Small intestine (tissue), 7 donors: ENCODE results near the gene ODR4. TPM values are rescaled to one million over a fixed set of nuclear protein-coding genes. Genes with fewer than 3 reads are reported as not detected.
"Not testable (repeated sequence)": the region's sequence is repeated elsewhere in the genome, so short reads cannot be mapped to it uniquely, and the experiment has no call there.

ENCODE experiments used
- DNase-seq, 2 donors: peaks; one replicate each; pipeline versions ENCODE4 v3.0.0 to v3.0.0-alpha.2; 2013
- FAIRE-seq: peaks from 2 replicates; lab custom pipeline; 2012; peaks lifted over from hg19 to GRCh38; lab: Jason Lieb, UNC
- H3K27ac ChIP-seq, 3 donors: one replicate each; pipeline ENCODE4 v1.5.1; 2013; ENCODE audit warnings: low read length in 2 of 3, mild to moderate bottlenecking in 2 of 3, control low read depth in 1 of 3, inconsistent platforms in 1 of 3, low read depth in 1 of 3, moderate library complexity in 1 of 3
- H3K27me3 ChIP-seq, 3 donors: one replicate each; pipeline ENCODE4 v1.6.1; 2013; ENCODE audit warnings: low read length in 3 of 3, inconsistent platforms in 1 of 3; ENCODE audit not compliant: control insufficient read depth in 3 of 3, insufficient read depth in 3 of 3
- H3K36me3 ChIP-seq, 3 donors: one replicate each; pipeline ENCODE4 v1.6.1; 2013; ENCODE audit warnings: low read length in 3 of 3, inconsistent platforms in 1 of 3, low read depth in 1 of 3, mild to moderate bottlenecking in 1 of 3, moderate library complexity in 1 of 3; ENCODE audit not compliant: control insufficient read depth in 3 of 3, insufficient read depth in 2 of 3
- H3K4me1 ChIP-seq, 3 donors: one replicate each; pipeline ENCODE4 v1.6.1; 2013; ENCODE audit warnings: low read length in 2 of 3, inconsistent platforms in 1 of 3, low read depth in 1 of 3, mild to moderate bottlenecking in 1 of 3, moderate library complexity in 1 of 3; ENCODE audit not compliant: control insufficient read depth in 3 of 3, insufficient read depth in 2 of 3
- H3K4me3 ChIP-seq, 3 donors: one replicate each; pipeline ENCODE4 v1.5.1; 2013; ENCODE audit warnings: low read length in 3 of 3, control low read depth in 1 of 3, inconsistent platforms in 1 of 3, low read depth in 1 of 3, mild to moderate bottlenecking in 1 of 3, moderate library complexity in 1 of 3
- H3K9me3 ChIP-seq, 2 donors: one replicate each; pipeline ENCODE4 v1.6.1; 2013; ENCODE audit warnings: low read depth in 1 of 2, low read length in 1 of 2; ENCODE audit not compliant: control insufficient read depth in 2 of 2, insufficient read depth in 1 of 2
- WGBS, 3 donors: extraction: QIAGEN DNeasy Blood & Tissue Kit; methylation state at CpG; one replicate each; pipeline ENCODE4 v1.1.7; 2013; 5-methylcytosine and 5-hydroxymethylcytosine counted together
- polyA plus RNA-seq, 4 donors: library from polyadenylated mRNA; stranded (reverse) in 3 of 4; unstranded in 1 of 4; fragments of 200-250 nt in 3 of 4; fragments of 120-200 nt in 1 of 4; gene quantifications; one replicate each; pipeline versions ENCODE4 v1.2.1 to v1.2.3, GENCODE V29; 2013
- donor health status: healthy with polysubstance abuse.
- donor health status: control.
- donor health status: control.
- donor health status: Bipolar disorder and iron deficiency.
- donor health status: healthy.

ODR4 gene
- polyA plus RNA-seq, 4 donors, result 6.5 to 25.3 (median 12.0) TPM

DNA sequence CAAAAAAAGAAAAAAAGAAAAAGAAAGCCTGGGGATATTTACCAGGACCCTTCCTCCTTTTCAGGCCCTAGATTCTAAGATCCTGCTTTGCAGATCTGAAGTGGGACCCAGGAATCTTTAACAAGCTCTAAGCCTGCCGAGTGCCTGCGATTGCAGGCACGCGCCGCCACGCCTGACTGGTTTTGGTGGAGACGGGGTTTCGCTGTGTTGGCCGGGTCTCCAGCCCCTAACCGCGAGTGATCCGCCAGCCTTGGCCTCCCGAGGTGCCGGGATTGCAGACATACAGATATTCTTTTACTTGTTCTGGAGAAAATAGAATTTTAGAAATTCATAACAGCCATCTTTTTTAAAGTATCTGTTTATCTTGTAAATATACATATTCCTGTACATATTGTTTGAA is 83.5 kb downstream of the ODR4 start:
- not testable (repeated sequence) for H3K27me3 ChIP-seq, FAIRE-seq

DNA sequence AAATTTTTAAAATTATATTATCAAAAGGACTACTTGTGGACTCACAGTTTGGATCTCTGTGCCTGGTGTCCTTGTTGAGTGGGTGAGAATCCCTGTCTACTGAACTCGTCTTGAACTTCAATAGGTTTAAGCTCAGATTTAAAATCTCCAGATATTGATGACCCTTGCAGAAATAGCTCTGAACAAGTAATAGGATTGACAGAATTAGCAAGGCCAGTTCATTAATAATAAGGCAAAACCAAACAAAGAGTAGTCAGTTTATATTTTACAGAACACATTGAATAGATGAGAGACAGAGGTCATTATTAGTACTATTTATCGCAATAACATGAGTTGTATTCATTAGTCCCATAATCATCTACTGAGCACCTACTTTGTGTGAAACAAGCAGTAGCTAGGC is 85.4 kb downstream of the ODR4 start, which contains the start of gene PDC:
Gene PDC, minus strand, starts transcription at position 101 of the 400 bp plus-strand sequence. CDS start 11,655 bp downstream, outside the sequence.
- no peaks in the 10 kb centered on the region for H3K9me3 ChIP-seq
- 82 to 92% (median 87%) methylated on average over 2 of the region's 2 CpGs for WGBS, 3 donors
- no peaks in the 10 kb centered on the region for H3K36me3 ChIP-seq
- DNase-seq, result no peak
- H3K4me3 ChIP-seq, result no peak within 1 kb of the TSS
- no peak for FAIRE-seq
- no peaks in the 10 kb centered on the region for H3K4me1 ChIP-seq
- H3K27me3 ChIP-seq, result no peaks in the 10 kb centered on the region
- H3K27ac ChIP-seq, result no peak within 1 kb of the TSS

More for the DNA sequence above, 83.5 kb downstream of the ODR4 start:
- not testable (repeated sequence) for H3K9me3 ChIP-seq, H3K4me1 ChIP-seq, H3K36me3 ChIP-seq, H3K4me3 ChIP-seq, DNase-seq, H3K27ac ChIP-seq
- whole genome bisulfite sequencing, 3 donors, result 95 to 97% (median 96%) methylated on average over 14 of the region's 14 CpGs

DNA sequence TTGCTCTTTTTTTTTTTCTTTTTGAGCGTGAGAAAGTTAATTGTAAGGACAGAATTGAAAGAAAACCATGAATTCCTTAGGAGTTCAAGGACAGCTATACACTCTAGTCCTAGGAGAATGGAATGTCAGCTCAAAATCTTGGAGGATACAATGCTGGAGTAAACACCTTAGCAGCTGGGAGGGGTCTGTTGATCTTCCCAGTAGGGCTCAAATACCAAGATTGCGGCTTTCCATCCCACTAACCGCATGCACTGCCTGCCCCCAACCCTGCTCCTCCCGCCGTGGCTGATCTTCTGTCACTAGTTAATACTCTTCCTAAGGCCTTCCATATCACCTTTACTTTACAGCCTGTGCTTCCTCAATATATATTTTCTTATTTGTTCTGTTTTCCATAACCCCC is 87.9 kb downstream of the ODR4 start:
- no peak for FAIRE-seq

DNA sequence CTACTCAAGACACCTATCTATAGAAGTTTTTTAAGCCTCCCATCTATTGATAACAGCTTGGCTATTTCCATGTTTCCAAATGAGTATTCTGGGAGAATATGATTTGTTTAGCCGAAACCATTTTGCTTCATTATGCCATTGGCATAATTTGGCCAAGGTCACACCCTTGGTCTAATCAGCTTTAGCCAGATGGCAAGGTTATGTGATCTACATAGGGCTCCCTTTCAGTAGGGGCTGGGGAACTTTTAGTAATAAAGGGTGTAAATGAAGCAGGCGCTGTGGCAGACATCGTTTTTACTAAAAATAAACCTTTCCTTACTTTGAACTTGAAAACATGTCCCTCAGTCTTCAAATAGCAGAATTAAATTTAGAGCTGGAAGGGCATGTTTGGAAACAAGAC is 88.3 kb downstream of the ODR4 start:
- FAIRE-seq (no peak), DNase-seq (no peak)
- Histone ChIP-seq H3K27me3 (no peaks in the 10 kb centered on the region), H3K4me1 (no peaks in the 10 kb centered on the region), H3K4me3 (no peak overlapping the region), H3K27ac (no peak overlapping the region), H3K36me3 (no peaks in the 10 kb centered on the region), H3K9me3 (no peaks in the 10 kb centered on the region)
- 84 to 89% (median 89%) methylated on average over 3 of the region's 3 CpGs for WGBS, 3 donors

More for the DNA sequence above, 87.9 kb downstream of the ODR4 start:
- 62 to 78% (median 64%) methylated on average over 5 of the region's 5 CpGs for WGBS, 3 donors
- Histone ChIP-seq H3K4me1 (no peaks in the 10 kb centered on the region), H3K27ac (no peak overlapping the region), H3K9me3 (no peaks in the 10 kb centered on the region), H3K36me3 (no peaks in the 10 kb centered on the region), H3K27me3 (no peaks in the 10 kb centered on the region), H3K4me3 (no peak overlapping the region)
- no peak for DNase-seq

DNA sequence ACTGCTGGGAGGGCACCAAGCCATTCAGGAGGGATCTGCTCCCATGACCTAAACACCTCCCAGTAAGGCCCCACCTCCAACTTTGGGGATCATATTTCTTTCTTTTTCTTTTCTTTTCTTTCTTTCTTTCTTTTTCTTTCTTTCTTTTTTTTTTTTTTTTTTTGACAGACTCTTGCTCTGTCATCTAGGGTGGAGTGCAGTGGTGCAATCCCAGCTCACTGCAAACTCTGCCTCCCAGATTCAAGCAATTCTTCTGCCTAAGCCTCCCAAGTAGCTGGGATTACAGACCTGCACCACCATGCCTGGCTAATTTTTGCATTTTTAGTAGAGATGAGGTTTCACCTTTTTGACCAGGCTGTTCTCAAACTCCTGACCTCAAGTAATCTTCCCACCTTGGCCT is 89.9 kb downstream of the ODR4 start:
- not testable (repeated sequence) for H3K4me3 ChIP-seq, FAIRE-seq, H3K9me3 ChIP-seq, H3K27ac ChIP-seq, H3K27me3 ChIP-seq, H3K4me1 ChIP-seq, H3K36me3 ChIP-seq, DNase-seq

DNA sequence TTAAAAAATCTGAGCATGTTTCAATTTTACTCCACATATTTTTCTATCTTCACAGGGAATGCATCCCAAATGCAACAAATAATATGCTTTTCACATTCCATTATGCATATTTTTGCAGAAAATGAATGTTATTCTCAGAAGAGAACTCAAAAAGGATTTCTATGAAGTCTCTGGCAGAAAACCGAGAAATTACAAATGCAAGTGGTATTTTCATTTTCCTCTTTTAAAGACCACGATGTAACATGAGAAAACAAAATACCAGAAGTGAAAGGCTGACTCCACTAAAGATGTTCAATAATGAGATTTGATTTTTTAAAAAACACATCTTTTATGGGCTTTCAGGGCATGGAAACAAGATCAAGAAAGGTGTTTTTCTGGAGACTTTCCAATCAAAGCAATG is 90.3 kb downstream of the ODR4 start:
- Histone ChIP-seq H3K4me3 (no peak overlapping the region), H3K4me1 (no peaks in the 10 kb centered on the region), H3K27me3 (no peaks in the 10 kb centered on the region), H3K9me3 (no peaks in the 10 kb centered on the region), H3K27ac (no peak overlapping the region), H3K36me3 (no peaks in the 10 kb centered on the region)
- FAIRE-seq (no peak), DNase-seq (no peak)
- WGBS, 3 donors, result 60 to 91% (median 62%) methylated on average over 2 of the region's 2 CpGs

Other genes starting within 250 kb of the ODR4 start
- gene PRG4, start 79.6 kb upstream of the ODR4 start, polyA plus RNA-seq, result under 1 TPM in 2 of 4 donors, not detected in 2; 0.21 TPM
- gene TPR, start 585 bp upstream of the ODR4 start, polyA plus RNA-seq, result 10 to 100 TPM; 11.3 to 58.9 (median 28.7) TPM
- under 1 TPM in 1 of 4 donors, not detected in 3; 0.28 TPM for gene PDC, start 85.3 kb downstream of the ODR4 start, polyA plus RNA-seq